H1 (cell line): Measurements from ENCODE around the gene SAFB.

ENCODE experiments used
- CBX5 ChIP-seq: fragments of 300-800, 300-1000 bp; sonication (generic); IDR thresholded peaks from 2 replicates; pipeline ENCODE4 v1.7.1; 2016; ENCODE audit warnings: antibody characterized with exemption, low read length, low read depth
- EP300 ChIP-seq, 2 experiments: IDR thresholded peaks; 1 replicate in 1 of 2; 2 replicates in 1 of 2; pipeline ENCODE4 v1.6.1; 2011 to 2012; ENCODE audit warnings: low read depth in 2 of 2, low read length in 2 of 2, mild to moderate bottlenecking in 2 of 2, borderline replicate concordance in 1 of 2, inconsistent platforms in 1 of 2, moderate library complexity in 1 of 2
- EZH2 ChIP-seq: fragments of 200-600 bp; sonication (generic); IDR thresholded peaks from 2 replicates; pipeline ENCODE4 v1.7.1; 2012; ENCODE audit warnings: low read depth, mild to moderate bottlenecking, moderate library complexity, low read length, inconsistent platforms; ENCODE audit not compliant: severe bottlenecking
- FOSL1 ChIP-seq: IDR thresholded peaks from 2 replicates; pipeline ENCODE4 v1.6.1; 2011; ENCODE audit warnings: mild to moderate bottlenecking, low read depth, low read length, moderate library complexity; ENCODE audit not compliant: insufficient read depth
- GTF2F1 ChIP-seq: IDR thresholded peaks from 2 replicates; pipeline ENCODE4 v1.6.1; 2012; ENCODE audit warnings: low read depth, low read length, improper control_type of control experiment, borderline replicate concordance
- JUND ChIP-seq: IDR thresholded peaks from 2 replicates; pipeline ENCODE4 v1.6.1; 2011; ENCODE audit warnings: mild to moderate bottlenecking, improper control_type of control experiment, low read length
- POLR2A ChIP-seq, 2 experiments: IDR thresholded peaks; 1 replicate in 1 of 2; 2 replicates in 1 of 2; pipeline ENCODE4 v1.6.1; 2011; ENCODE audit warnings: low read depth in 2 of 2, low read length in 2 of 2, mild to moderate bottlenecking in 2 of 2; ENCODE audit errors: control extremely low read depth in 1 of 2
- POLR2AphosphoS5 ChIP-seq: IDR thresholded peaks from 2 replicates; pipeline ENCODE4 v1.6.1; 2011; ENCODE audit warnings: low read depth, low read length
- RAD21 ChIP-seq, 2 experiments: IDR thresholded peaks in 1 of 2; conservative IDR thresholded peaks in 1 of 2; 2 replicates each; pipeline ENCODE4 v1.6.1; 2011; ENCODE audit warnings: low read depth in 2 of 2, low read length in 2 of 2, improper control_type of control experiment in 1 of 2, inconsistent platforms in 1 of 2, mild to moderate bottlenecking in 1 of 2, moderate library complexity in 1 of 2
- RBBP5 ChIP-seq: IDR thresholded peaks from 2 replicates; pipeline ENCODE4 v1.7.1; 2012; ENCODE audit warnings: low read depth, mild to moderate bottlenecking, inconsistent platforms, low read length, moderate library complexity, borderline replicate concordance
- SP1 ChIP-seq: IDR thresholded peaks from 2 replicates; pipeline ENCODE4 v1.6.1; 2011; ENCODE audit warnings: low read depth, low read length
- ZNF274 ChIP-seq: IDR thresholded peaks from 2 replicates; pipeline ENCODE4 v1.7.0; 2012; ENCODE audit warnings: low read length, borderline replicate concordance; ENCODE audit errors: extremely low read depth
- TF ChIP-seq, protein P1 (sequence below): IDR thresholded peaks from 2 replicates; pipeline ENCODE4 v1.6.1; 2012; ENCODE audit warnings: inconsistent platforms
- TF ChIP-seq, protein P2 (sequence below), 3 experiments: IDR thresholded peaks; 1 replicate in 2 of 3; 2 replicates in 1 of 3; pipeline versions ENCODE4 v1.5.1 to v1.6.1; 2011; ENCODE audit warnings: low read length in 3 of 3, mild to moderate bottlenecking in 3 of 3, inconsistent platforms in 2 of 3, low read depth in 1 of 3, moderate library complexity in 1 of 3; ENCODE audit not compliant: insufficient read depth in 1 of 3; ENCODE audit errors: control extremely low read depth in 1 of 3

DNA sequence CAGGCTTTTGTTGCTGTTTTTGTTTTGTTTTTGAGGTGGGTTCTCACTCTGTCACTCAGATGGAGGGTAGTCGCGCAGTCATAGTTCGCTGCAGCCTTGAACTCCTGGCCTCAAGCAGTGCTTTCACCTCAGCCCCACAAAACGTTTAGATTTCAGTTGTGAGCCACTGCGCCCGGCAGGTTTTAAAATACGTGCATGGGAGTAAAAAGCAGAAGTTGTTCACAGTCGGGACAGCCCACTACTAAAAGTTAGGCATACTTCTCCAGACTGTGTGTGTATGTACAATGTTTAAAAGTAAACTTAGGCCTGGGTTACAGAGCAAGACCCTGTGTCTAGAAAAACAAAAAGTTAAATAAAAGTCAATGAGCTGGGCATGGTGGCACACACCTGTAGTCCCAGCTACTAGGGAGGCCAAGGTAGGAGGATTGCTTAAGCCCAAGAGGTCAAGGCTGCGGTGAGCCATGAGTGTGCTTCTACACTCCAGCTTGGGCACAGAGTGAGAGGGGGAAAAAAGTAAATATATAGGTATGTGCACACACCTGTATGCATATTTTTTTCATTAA is 6.1 kb downstream of the SAFB start:
- TF ChIP-seq, protein P1, sequence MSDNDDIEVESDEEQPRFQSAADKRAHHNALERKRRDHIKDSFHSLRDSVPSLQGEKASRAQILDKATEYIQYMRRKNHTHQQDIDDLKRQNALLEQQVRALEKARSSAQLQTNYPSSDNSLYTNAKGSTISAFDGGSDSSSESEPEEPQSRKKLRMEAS = no peak
- TF ChIP-seq, protein P2, sequence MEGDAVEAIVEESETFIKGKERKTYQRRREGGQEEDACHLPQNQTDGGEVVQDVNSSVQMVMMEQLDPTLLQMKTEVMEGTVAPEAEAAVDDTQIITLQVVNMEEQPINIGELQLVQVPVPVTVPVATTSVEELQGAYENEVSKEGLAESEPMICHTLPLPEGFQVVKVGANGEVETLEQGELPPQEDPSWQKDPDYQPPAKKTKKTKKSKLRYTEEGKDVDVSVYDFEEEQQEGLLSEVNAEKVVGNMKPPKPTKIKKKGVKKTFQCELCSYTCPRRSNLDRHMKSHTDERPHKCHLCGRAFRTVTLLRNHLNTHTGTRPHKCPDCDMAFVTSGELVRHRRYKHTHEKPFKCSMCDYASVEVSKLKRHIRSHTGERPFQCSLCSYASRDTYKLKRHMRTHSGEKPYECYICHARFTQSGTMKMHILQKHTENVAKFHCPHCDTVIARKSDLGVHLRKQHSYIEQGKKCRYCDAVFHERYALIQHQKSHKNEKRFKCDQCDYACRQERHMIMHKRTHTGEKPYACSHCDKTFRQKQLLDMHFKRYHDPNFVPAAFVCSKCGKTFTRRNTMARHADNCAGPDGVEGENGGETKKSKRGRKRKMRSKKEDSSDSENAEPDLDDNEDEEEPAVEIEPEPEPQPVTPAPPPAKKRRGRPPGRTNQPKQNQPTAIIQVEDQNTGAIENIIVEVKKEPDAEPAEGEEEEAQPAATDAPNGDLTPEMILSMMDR (IDR thresholded peaks at IDR 0.05; ENCODE audit: control extremely low read depth in 1 of 3, insufficient read depth in 1 of 3, low read depth in 1 of 3, low read length in 3 of 3) = no peak
- TF ChIP-seq RBBP5 (no peak), POLR2AphosphoS5 (no peak), GTF2F1 (no peak), EP300 (IDR thresholded peaks at IDR 0.05; ENCODE audit: borderline replicate concordance in 1 of 2, low read depth in 2 of 2, low read length in 2 of 2) (no peak), POLR2A (IDR thresholded peaks at IDR 0.05; ENCODE audit: control extremely low read depth in 1 of 2, low read depth in 2 of 2, low read length in 2 of 2) (no peak), FOSL1 (no peak), EZH2 (no peak), CBX5 (no peak), JUND (no peak), ZNF274 (no peak), SP1 (no peak), RAD21 (IDR thresholded peaks at IDR 0.05 in 1 of 2, conservative IDR thresholded peaks at IDR 0.05 in 1 of 2; ENCODE audit: low read depth in 2 of 2, low read length in 2 of 2) (no peak)
